ENCODE results near the gene CAST. TPM values are rescaled to one million over a fixed set of nuclear protein-coding genes. Genes with fewer than 3 reads are reported as not detected.

Gene CAST, protein sequence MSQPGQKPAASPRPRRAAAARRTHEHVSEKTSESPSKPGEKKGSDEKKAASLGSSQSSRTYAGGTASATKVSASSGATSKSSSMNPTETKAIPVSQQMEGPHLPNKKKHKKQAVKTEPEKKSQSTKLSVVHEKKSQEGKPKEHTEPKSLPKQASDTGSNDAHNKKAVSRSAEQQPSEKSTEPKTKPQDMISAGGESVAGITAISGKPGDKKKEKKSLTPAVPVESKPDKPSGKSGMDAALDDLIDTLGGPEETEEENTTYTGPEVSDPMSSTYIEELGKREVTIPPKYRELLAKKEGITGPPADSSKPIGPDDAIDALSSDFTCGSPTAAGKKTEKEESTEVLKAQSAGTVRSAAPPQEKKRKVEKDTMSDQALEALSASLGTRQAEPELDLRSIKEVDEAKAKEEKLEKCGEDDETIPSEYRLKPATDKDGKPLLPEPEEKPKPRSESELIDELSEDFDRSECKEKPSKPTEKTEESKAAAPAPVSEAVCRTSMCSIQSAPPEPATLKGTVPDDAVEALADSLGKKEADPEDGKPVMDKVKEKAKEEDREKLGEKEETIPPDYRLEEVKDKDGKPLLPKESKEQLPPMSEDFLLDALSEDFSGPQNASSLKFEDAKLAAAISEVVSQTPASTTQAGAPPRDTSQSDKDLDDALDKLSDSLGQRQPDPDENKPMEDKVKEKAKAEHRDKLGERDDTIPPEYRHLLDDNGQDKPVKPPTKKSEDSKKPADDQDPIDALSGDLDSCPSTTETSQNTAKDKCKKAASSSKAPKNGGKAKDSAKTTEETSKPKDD
- total RNA-seq, result 243 and 272 TPM in 2 replicates

DNA sequence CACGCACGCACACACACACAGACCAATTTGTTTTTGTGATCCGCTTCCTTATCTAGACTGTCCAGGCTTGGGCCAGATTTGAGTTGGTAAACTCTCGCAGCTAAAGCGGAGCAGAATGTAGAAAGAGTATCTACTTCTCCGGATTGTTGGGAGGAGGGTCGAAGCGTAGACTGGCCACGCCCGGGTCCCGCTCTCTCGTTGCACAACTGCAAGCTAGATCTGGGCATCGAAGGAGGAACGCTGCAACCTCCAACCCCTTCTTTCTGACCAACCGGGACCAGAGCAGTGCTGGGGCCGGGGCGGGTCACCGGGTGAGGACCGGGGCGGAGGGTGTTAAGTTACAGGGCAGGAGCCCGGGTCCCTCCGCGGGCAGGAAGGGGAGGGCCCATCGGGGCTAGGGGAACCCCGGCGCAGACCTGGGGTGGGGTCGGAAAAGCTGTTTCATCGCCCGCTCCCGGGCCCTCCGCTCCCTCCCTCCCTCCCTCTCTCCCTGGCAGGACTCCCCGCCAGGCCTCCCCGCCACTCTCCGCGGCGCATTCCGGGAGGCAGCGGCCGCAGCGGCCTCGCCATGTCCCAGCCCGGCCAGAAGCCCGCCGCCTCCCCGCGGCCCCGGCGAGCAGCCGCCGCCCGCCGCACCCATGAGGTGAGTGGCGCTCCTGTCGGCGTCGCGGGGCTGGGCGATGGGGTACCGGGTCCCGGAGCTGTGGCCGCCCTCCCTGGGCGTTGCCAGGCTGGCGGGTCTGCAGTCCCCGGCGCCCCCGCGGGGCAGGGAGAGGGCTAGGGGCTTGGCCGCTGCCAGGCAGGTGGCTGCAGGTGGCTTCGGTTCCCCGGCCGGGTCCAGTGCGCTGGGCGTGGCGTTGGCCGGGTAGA is at the start of gene CAST:
Gene CAST, plus strand, starts transcription at position 522 of the 870 bp plus-strand sequence. Its CDS starts 47 bp downstream, at position 569.

Other genes starting within 250 kb of the CAST start
- gene PCSK1, start 229.1 kb upstream of the CAST start, total RNA-seq, result 1.5 and 4.7 TPM in 2 replicates
- 37.2 and 54.6 TPM in 2 replicates for gene ERAP1, start 145.6 kb downstream of the CAST start, total RNA-seq
- 94.0 and 129 TPM in 2 replicates for gene ERAP2, start 214.1 kb downstream of the CAST start, total RNA-seq

Data from thoracic aorta endothelial cell (primary cell).